Astrocyte (in vitro differentiated cells and primary cell): Measurements from ENCODE around the gene AMBN. TPM values are rescaled to one million over a fixed set of nuclear protein-coding genes. Genes with fewer than 3 reads are reported as not detected.

Source experiments
- DNase-seq: peaks from one replicate; pipeline ENCODE4 v3.0.0-alpha.2; 2010; ENCODE audit warnings: low read depth
- FAIRE-seq: peaks from 2 replicates; lab custom pipeline; 2011; peaks lifted over from hg19 to GRCh38; lab: Jason Lieb, UNC
- H2AFZ ChIP-seq: 2 replicates; pipeline ENCODE4 v1.6.0; 2012; ENCODE audit warnings: low read depth, low read length, inconsistent platforms
- H3K27ac ChIP-seq: 2 replicates; pipeline ENCODE4 v1.5.1; 2011; ENCODE audit warnings: low read depth, low read length, inconsistent platforms
- H3K27me3 ChIP-seq: 2 replicates; pipeline ENCODE4 v1.6.0; 2011; ENCODE audit warnings: low read length, inconsistent platforms; ENCODE audit not compliant: insufficient read depth
- H3K36me3 ChIP-seq: 2 replicates; pipeline ENCODE4 v1.5.1; 2011; ENCODE audit warnings: low read length, inconsistent platforms; ENCODE audit not compliant: insufficient read depth
- H3K4me1 ChIP-seq: 2 replicates; pipeline ENCODE4 v1.5.1; 2011; ENCODE audit warnings: low read length, inconsistent platforms; ENCODE audit not compliant: insufficient read depth
- H3K4me2 ChIP-seq: 2 replicates; pipeline ENCODE4 v1.6.0; 2012; ENCODE audit warnings: low read length, inconsistent platforms
- H3K4me3 ChIP-seq: 2 replicates; pipeline ENCODE4 v1.5.1; 2011; ENCODE audit warnings: low read depth, mild to moderate bottlenecking, low read length, inconsistent platforms; ENCODE audit not compliant: insufficient read depth
- H3K79me2 ChIP-seq: 2 replicates; pipeline ENCODE4 v1.6.0; 2012; ENCODE audit warnings: mild to moderate bottlenecking, low read length, inconsistent platforms; ENCODE audit not compliant: insufficient read depth
- H3K9ac ChIP-seq: 2 replicates; pipeline ENCODE4 v1.6.0; 2012; ENCODE audit warnings: mild to moderate bottlenecking, low read length, inconsistent platforms
- H3K9me3 ChIP-seq: 2 replicates; pipeline ENCODE4 v1.5.1; 2012; ENCODE audit warnings: low read depth, mild to moderate bottlenecking, low read length, inconsistent platforms; ENCODE audit not compliant: insufficient read depth
- H4K20me1 ChIP-seq: 2 replicates; pipeline ENCODE4 v1.6.0; 2012; ENCODE audit warnings: low read length, inconsistent platforms; ENCODE audit not compliant: insufficient read depth
- H3K27ac Mint-ChIP-seq: one replicate; pipeline ENCODE4 v1.8.0; 2021; ENCODE audit warnings: mild to moderate bottlenecking, mixed read lengths; ENCODE audit not compliant: unreplicated experiment
- H3K27me3 Mint-ChIP-seq: one replicate; pipeline ENCODE4 v1.8.0; 2021; ENCODE audit warnings: low read depth, mixed read lengths; ENCODE audit not compliant: unreplicated experiment
- H3K36me3 Mint-ChIP-seq: one replicate; pipeline ENCODE4 v1.8.0; 2021; ENCODE audit warnings: low read depth, mixed read lengths; ENCODE audit not compliant: unreplicated experiment
- H3K4me1 Mint-ChIP-seq: one replicate; pipeline ENCODE4 v1.8.0; 2021; ENCODE audit warnings: low read depth, mixed read lengths; ENCODE audit not compliant: unreplicated experiment
- H3K4me3 Mint-ChIP-seq: one replicate; pipeline ENCODE4 v1.8.0; 2021; ENCODE audit warnings: mild to moderate bottlenecking, moderate library complexity, mixed read lengths; ENCODE audit not compliant: unreplicated experiment
- H3K9me3 Mint-ChIP-seq: one replicate; pipeline ENCODE4 v1.8.0; 2021; ENCODE audit warnings: mild to moderate bottlenecking, mixed read lengths; ENCODE audit not compliant: unreplicated experiment
- CTCF ChIP-seq: IDR thresholded peaks from 2 replicates; pipeline ENCODE4 v1.5.1; 2011; ENCODE audit warnings: low read depth, mild to moderate bottlenecking, inconsistent platforms, low read length, moderate library complexity; ENCODE audit not compliant: insufficient read depth
- EZH2 ChIP-seq: IDR thresholded peaks from 2 replicates; pipeline ENCODE4 v1.6.1; 2012; ENCODE audit warnings: mild to moderate bottlenecking, low read length, inconsistent platforms; ENCODE audit not compliant: insufficient read depth
- total RNA-seq: library from RNA; stranded (reverse); gene quantifications from 2 replicates; pipeline ENCODE4 v1.2.1, GENCODE V29; 2021

AMBN gene
- total RNA-seq, 1 donor from 2014 or later = not detected

DNA sequence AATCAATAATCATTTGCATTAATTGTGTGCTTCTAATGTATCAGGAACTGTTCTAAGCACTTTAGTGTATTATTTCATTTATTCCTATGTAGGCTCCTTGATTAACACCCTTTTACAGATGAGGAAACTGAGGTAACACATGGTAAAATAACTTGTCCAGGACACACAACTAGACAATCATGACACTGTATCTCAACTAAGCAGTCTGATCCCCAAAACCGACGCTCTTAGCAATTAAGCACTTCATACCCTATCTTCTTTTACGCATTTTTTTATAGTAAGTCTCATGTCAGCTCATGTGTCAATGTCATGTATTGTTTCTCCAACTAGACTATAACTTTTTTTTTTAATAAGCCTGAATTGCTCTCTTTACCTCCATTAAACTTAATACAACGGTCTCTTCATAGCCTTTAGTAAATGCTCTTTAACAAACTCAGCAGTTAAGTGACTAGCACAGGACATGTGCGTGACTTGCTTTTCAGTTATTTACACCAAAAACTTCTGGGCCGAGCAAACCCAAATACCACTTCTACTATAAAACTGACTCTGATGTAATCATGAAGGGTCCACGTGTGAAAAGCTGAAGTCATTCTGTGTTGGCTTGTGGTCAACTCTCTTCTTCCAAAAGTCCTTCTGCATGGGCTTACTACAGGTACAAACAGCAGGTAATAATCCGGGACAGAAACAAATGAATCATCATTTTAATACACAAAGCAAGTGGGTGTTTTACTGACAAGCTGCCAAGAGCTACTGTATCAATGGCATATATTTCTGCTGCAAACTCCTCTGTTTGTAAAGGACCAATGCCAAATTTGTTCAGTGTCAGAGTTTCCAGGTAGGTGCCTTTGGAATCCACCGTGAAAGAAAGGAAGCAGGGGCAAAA, 7.9 kb upstream of the AMBN start:
- TF ChIP-seq EZH2 (no peak), CTCF (no peak)
- Histone ChIP-seq H3K27me3 (no peaks in the 10 kb centered on the region), H3K27ac (no peak overlapping the region), H2AFZ (no peak overlapping the region), H3K36me3 (no peaks in the 10 kb centered on the region), H3K79me2 (no peaks in the 10 kb centered on the region), H3K4me2 (no peak overlapping the region), H3K4me3 (no peak overlapping the region), H4K20me1 (no peaks in the 10 kb centered on the region), H3K9ac (no peak overlapping the region), H3K4me1 (no peaks in the 10 kb centered on the region), H3K9me3 (no peaks in the 10 kb centered on the region)
- no peaks in the 10 kb centered on the region for H3K9me3 Mint-ChIP-seq
- FAIRE-seq (no peak), DNase-seq (no peak)
- no peak overlapping the region for H3K27ac Mint-ChIP-seq
- H3K27me3 Mint-ChIP-seq = no peaks in the 10 kb centered on the region
- H3K36me3 Mint-ChIP-seq = no peaks in the 10 kb centered on the region
- H3K4me3 Mint-ChIP-seq = no peak overlapping the region
- no peaks in the 10 kb centered on the region for H3K4me1 Mint-ChIP-seq

GRCh38 chr4:70586841-70587240, 5.2 kb upstream of the AMBN start:
- H3K4me1 Mint-ChIP-seq = no peaks in the 10 kb centered on the region
- FAIRE-seq = no peak
- H3K4me3 Mint-ChIP-seq = no peak overlapping the region

More at GRCh38 chr4:70586841-70587240, 5.2 kb upstream of the AMBN start:
- DNase-seq = no peak
- H3K27ac ChIP-seq = no peak overlapping the region
- H3K9ac ChIP-seq = no peak overlapping the region
- H3K4me2 ChIP-seq = no peak overlapping the region
- no peaks in the 10 kb centered on the region for H3K9me3 ChIP-seq
- no peaks in the 10 kb centered on the region for H3K36me3 ChIP-seq
- no peak overlapping the region for H2AFZ ChIP-seq
- H3K27ac Mint-ChIP-seq = no peak overlapping the region
- H3K79me2 ChIP-seq = no peaks in the 10 kb centered on the region
- no peak for TF ChIP-seq EZH2
- TF ChIP-seq CTCF = no peak
- no peak overlapping the region for H3K4me3 ChIP-seq
- no peaks in the 10 kb centered on the region for H4K20me1 ChIP-seq
- no peaks in the 10 kb centered on the region for H3K4me1 ChIP-seq
- no peaks in the 10 kb centered on the region for H3K27me3 Mint-ChIP-seq
- no peaks in the 10 kb centered on the region for H3K36me3 Mint-ChIP-seq
- H3K9me3 Mint-ChIP-seq = no peaks in the 10 kb centered on the region
- no peaks in the 10 kb centered on the region for H3K27me3 ChIP-seq
